HG03558 (cell line): ENCODE results near the gene RIPK4.

Experiments used
- ATAC-seq: cut with Tn5 transposase; IDR thresholded peaks from one replicate; pipeline ENCODE4 v1.9.1; 2021; ENCODE audit warnings: moderate number of reproducible peaks; ENCODE audit not compliant: unreplicated experiment; ENCODE audit errors: extremely low read depth

RIPK4 gene

GRCh38 chr21:41770901-41771624 lies 4.2 kb upstream of the RIPK4 start:
- no peak for ATAC-seq

DNA sequence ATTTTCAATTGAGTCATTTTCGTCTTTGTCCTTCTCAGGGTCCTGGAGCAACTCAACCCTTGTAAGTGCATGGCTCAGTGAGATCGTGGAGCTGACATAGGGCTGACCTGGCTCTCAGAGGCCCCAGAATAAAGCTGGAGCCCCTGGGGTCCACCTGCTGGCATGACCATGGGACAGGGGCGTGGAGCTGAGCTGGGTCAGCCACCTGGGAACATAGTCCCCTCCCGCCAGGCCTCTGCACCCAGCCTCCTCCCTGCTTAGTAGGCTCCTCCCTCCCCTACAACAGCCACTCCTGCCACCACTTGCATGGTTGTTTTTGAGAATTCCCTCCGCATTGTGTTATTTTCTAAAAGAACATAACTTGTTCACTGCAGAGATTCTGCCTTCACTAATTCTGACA lies 3.1 kb upstream of the RIPK4 start:
- no peak for ATAC-seq

DNA sequence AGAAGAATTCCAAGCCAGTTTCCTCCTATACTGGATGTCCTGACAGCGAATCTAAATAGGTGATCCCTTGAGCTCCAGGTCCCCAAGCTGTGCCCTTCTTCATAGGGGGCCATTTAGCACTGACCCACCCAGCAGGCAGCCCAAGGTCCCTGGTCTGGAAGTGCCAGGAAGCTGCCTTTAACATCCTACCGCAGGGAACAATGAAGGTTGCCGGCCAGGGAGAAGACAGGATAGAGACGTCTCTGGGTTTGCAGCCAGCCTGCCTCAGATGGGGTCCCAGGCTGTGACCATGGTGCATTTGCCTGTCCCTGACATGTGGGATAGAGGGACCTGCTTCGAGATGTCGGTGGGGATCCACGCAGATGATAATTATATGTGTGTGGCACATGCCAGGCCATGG lies 2.7 kb upstream of the RIPK4 start:
- no peak for ATAC-seq

- ATAC-seq = no peak
Observed at GRCh38 chr21:41769111-41769510, 2.3 kb upstream of the RIPK4 start.

DNA sequence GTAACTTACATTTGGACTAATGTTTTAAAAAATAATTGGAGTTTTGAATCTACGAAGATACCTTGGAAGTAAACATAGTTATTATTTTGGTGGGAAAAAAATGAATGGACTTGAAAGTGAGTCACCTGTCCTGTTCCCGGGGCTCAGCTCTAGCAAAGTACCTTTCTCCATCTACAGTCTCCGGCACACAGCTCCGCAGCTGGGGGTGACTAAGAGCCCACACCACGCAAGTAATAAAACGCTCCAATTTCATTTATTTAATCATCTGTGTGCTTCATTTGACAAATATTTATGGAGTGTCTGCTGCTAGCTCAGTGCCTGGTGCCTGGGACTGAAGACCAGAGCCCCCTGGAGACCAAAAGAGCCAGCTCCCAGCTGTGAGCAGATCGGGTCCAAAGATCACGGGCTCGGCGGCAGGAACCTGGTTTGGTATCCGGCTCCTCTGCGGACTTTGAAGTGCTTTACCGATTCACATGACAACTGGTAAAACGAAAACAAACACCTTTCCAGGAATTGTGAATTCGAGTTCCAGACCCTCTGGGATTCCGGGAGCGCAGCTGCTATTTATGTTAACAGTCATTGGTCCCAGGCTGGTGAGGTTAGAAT lies 1.7 kb upstream of the RIPK4 start:
- no peak for ATAC-seq

DNA sequence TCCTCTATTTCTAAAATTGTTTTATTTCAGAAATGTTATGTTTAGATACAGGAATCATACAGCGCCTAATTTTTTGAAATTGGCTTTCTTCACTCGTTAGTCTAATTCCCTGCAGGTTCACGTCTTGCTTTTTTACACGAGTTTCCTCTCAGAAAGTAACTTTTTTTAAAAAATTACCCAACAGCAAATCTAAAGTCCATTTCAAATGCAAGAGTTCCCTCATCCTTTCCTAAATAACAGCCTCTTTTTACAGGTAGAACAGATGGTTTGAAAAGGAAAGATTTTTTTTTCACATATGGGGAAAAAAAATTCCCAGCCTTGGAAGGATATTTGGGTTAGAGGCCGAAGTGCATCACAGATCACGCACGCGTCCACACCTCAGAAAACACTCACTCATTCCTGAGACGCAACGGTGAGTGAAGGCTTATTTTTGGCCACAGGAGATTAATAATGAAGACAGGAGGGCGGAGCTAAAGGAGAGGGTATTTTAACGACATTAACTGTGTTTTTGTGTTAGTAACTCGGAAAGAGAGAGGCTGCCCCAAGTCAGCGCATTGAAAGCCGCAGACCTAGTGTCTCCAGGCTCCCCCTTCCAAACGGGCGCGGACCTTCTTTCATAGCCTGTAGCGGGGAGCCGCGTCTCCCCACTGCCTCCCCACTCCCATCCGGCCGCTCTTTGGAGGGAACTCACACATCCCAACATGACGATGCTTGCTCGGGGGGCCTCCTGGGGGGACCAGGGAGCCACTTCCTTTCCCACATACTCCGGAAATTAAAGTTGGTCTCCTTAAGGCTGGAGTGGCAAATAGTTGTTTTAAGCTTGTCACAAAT lies 969 bp upstream of the RIPK4 start:
- no peak for ATAC-seq

DNA sequence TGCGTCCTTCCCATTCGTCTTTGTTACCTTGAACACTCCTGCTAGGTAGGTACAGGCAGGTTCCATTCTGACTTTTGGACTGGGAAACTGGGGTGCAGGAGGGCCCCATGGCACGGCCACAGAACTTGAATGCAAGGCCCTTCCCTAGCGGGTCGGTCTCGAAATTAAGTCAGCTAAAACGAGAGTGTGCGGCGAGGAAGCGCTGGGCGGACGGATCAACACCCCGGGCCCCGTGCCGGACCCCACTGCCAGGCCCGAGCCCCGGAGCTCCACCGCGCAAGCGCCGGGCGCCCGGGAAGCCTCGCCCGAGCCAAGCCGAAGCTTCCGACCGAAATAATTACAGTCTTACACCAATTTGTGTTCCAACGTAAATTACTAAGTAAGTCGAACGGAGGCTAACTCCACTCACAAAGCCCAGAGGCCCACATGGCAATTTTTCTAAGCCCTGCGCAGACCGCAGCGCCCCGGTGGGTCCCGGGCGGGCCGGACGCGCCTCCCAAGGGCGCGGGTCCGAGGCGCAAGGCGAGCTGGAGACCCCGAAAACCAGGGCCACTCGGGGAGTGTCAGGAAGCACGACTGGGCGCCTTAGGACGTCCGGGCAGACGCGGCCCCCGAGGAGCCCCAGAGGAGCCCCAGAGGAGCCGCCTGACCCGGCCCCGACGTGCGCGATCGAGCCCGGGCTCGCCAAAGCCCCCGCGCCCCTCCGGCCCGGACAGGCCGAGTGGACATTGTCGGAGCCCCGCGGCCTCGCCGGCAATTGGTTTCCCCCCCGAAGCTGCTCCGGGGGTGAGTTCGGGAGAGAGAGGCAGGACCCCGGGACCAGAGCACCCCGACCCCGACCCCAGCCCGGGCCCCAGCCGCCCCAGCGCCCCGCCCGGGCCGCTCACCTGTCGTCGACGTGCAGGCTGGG lies 624 bp downstream of the RIPK4 start:
- no peak for ATAC-seq

DNA sequence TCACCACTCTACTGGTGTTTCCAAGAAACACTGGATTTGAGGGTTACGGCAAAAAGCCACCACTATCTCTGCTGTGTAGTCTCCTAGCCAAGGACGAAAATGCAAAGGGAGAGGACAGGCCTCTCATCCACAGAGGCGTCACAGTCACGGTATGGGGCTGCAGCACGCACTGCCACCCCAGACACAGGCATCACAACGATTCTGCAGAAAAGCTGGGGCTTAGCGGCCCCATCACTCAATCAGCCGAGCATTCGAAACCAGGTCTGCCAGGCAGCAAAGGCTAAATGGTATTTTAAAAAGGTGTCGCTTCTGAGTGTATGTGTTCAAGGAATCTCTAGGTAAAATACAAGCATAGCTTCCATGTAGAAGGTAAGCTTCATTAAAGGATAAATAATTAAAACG lies 1.4 kb downstream of the RIPK4 start:
- ATAC-seq = no peak

DNA sequence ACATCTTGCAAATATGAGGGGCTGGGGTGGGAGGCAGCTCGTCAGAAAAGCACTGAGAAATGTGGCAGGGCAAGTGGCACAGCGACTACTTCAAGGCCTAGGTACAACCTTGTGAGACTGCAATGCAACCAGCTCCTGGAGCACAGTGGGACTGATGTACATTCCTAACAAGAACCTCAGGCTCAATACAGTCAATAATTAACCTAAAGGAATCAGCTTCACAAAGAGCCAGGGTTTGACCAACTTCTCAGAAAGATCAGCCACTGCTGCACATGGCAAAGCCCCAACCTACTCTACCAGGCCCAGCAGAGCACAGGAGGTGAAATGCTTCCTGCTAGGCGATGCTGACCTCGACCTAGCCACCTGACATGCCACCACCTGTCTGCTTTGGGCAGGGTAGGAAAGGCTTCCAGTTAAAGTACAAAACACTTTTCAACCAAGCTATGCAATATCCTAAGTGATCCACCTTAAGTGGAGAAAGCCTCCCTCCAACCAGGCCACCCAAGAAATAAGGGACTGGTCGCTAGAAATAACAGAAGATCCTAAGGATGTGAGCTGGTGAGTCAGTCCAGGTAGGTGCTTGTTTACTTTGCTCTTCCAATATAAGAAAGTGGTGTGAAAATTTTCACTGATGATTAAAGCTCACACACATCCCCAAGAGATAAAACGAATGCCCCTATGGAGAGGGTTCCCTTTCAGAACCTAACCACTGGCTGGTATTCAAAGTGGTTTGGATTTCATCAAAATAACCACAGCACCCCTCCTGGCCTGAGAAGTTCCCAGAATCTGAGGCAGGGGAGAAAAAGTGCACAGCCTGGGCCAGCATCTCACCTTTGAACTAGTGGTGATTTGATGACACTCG lies 2.1 kb downstream of the RIPK4 start:
- no peak for ATAC-seq

DNA sequence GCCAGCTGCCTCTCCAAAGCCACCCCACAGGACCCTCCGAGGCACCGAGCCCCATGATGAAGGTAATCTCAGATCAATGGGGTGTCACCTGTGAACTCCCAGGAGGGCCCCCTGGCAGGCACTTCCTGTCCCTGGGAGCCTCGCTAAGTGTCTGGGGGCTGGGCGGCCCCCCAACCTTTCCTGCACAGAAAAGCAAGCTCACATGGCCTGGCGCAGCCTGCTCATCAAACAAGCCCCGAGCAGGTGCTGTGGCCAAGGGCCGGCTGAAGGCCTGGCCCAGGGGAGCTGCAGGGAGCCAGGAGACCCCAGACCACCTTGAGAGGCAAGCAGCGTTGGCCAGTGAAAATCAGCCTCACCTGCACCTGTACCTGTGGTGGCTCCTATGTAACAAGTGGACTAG lies 2.9 kb downstream of the RIPK4 start:
- no peak for ATAC-seq

GRCh38 chr21:41763398-41763931 lies 3.4 kb downstream of the RIPK4 start:
- no peak for ATAC-seq

DNA sequence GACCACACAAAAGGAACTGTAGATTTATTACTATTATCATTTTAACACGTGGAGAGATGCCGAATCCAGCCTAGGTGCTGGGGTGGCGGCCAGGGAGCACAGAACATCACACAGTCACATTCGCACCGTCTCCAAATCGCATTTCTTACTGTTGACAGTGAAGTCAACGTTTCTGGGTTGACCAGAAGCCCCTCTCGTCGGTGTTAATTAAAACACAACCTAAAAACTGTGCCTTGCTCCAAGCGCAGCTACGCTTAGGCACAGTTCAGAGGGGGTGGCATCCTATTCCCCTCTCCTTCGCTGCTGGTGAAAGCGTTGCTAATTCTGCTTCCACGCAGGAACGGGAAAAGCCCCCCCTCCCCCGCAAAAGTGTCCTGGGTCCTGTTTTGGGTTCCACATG lies 4.1 kb downstream of the RIPK4 start:
- no peak for ATAC-seq

DNA sequence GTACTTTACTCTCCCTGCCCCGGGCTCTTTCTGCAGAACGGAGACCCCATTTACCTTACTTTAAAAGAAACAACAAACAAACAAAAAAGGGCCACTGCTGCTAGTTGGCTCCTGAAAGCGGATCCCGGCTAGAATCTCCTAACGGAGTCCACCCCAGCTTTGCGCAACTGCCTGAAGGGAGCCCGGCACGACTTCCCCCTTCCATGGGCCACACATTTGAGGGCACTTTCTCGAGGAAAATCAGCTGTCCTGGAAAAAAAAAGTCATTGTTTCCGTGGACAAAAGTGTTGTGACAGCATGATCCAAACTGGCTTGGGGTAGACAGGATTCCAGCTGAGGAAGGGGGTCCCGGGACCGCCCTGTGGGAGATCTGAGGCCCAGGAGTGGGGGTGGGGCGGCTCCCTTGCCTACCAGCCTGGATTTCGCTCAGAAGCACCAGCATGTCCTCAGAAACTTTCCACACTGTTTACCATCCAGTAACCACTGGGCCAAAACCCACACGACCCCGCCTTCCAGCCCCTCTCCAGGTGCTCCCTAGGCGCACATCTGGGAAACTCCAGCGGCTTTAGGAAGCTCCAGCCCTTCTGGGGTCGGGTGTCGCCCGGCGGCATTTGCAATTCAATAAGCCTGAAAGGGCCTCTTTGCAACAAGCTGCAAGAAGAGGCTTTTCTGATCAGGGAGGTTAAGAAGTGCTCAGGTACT lies 4.8 kb downstream of the RIPK4 start:
- no peak for ATAC-seq

GRCh38 chr21:41761211-41761933 lies 5.5 kb downstream of the RIPK4 start:
- no peak for ATAC-seq

DNA sequence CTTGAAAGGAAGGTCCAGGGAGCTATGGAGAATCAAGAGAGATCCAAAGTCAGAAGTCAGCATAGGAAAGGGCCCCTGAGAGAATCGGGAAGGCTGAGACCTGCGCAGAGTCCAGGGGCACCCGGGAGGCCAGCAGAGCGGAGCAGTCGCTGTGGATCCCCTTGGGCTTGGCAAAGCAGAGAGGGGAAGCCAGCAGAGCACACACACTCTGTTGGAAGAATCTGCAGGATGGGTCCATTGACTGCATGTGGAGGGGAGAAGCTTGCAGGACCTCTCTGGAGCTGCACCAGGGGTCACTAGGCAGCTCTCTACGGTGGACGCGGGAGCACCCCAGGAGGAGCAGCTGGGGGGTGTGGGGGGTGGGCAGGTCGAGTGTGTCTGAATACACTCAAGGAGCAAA lies 6.4 kb downstream of the RIPK4 start:
- no peak for ATAC-seq

- ATAC-seq = no peak
Observed at GRCh38 chr21:41759926-41760325, 6.9 kb downstream of the RIPK4 start.

DNA sequence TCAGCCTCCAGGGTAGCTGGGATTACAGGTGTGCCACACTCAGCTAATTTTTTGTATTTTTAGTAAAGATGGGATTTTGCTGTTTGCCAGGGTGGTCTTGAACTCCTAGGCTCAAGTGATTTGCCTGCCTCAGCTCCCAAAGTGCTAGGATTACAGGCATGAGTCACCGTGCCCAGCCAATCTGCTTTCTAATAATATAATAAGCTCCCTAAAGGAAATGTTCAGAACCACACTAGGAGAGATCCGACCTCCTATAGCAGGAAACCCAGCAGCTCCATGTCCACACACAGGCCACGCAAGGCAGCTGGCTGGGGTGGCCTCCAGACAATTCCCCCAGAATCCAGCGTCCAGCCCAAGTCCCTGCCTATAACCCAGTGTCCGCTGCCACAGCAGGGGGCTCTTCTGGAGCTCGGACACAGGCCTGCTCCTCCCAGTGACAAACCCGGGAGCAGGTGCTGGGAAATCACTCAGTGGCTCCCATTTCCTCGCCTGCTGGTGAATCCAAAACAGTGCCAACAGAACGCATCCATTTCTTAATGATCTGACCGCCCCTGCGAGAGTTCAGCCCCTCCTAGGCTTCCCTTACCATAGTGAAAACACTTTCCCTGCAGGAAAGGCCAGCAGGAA lies 7.5 kb downstream of the RIPK4 start:
- no peak for ATAC-seq

DNA sequence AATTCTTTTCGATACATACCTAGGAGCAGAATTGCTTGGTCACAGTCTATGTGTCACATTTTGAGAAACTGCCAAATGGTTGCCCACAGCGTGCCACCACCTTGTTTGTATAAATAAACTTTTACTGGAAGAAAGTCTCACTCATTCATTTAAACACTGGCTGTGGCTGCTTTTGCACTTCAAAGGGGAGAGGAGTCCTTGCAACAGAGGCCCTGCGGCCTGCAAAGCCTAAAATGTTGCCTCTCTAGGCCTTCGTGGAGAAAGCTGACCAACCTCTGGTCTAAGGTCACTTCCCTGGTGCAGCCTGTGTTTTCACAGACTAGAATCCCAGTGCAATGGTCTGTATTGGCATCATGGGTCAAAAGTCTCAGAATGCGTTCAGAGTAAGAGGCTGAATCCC lies 8.3 kb downstream of the RIPK4 start:
- ATAC-seq = no peak
